ENCODE data around the gene ZNF594. TPM values are rescaled to one million over a fixed set of nuclear protein-coding genes. Genes with fewer than 3 reads are reported as not detected.
"Not testable (repeated sequence)": the region's sequence is repeated elsewhere in the genome, so short reads cannot be mapped to it uniquely, and the experiment has no call there.

ZNF594 gene
- total RNA-seq, 1 experiment from 2014 or later: 10.1 TPM

DNA sequence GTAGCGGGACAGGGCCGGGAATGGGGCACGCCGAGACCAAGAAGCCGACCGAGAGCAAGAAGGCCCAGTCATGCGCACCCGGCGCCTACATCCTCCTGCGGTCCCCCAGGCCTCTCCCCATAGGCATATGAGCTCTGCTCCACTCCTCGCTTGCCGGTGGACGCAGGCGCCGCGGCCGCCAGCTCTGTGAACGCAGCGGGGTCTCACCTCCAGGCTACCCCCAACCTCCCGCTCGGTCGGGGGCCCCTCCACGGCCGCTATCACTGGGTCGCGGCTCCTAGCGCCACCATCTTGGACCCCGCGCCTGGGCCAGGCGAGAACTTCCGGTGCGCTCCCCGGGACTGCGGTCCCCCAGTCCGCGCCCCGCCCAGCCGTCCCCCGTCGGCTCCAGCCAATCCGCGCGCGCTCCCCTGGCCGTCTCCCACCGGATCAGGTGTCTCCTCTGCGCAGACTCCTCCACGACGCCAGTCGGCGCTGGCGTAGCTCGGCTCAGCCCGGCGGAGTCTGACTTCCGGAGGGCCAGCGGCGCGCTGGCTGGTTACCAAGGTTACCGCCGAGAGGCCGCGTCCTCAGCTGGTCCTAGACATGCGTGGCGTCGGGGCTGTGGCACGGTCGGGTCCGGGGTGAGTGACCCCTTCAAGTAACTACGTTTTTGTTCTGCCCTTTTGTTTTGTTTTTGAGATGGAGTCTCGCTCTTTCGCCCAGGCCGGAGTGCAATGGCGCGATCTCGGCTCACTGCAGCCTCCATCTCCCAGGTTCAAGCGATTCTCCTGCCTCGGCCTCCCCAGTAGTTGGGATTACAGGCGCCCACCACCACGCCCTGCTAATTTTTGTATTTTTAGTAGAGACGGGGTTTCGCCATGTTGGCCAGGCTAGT lies at the start of gene ZNF594 (continued):
- TF ChIP-seq, protein P1, sequence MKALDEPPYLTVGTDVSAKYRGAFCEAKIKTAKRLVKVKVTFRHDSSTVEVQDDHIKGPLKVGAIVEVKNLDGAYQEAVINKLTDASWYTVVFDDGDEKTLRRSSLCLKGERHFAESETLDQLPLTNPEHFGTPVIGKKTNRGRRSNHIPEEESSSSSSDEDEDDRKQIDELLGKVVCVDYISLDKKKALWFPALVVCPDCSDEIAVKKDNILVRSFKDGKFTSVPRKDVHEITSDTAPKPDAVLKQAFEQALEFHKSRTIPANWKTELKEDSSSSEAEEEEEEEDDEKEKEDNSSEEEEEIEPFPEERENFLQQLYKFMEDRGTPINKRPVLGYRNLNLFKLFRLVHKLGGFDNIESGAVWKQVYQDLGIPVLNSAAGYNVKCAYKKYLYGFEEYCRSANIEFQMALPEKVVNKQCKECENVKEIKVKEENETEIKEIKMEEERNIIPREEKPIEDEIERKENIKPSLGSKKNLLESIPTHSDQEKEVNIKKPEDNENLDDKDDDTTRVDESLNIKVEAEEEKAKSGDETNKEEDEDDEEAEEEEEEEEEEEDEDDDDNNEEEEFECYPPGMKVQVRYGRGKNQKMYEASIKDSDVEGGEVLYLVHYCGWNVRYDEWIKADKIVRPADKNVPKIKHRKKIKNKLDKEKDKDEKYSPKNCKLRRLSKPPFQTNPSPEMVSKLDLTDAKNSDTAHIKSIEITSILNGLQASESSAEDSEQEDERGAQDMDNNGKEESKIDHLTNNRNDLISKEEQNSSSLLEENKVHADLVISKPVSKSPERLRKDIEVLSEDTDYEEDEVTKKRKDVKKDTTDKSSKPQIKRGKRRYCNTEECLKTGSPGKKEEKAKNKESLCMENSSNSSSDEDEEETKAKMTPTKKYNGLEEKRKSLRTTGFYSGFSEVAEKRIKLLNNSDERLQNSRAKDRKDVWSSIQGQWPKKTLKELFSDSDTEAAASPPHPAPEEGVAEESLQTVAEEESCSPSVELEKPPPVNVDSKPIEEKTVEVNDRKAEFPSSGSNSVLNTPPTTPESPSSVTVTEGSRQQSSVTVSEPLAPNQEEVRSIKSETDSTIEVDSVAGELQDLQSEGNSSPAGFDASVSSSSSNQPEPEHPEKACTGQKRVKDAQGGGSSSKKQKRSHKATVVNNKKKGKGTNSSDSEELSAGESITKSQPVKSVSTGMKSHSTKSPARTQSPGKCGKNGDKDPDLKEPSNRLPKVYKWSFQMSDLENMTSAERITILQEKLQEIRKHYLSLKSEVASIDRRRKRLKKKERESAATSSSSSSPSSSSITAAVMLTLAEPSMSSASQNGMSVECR (CRISPR knock-in tag; IDR thresholded peaks at IDR 0.05; ENCODE audit: borderline replicate concordance): peak; percentile 55; the same call in 1 of the 2 replicates
- TF ChIP-seq ESRRA (CRISPR knock-in tag; IDR thresholded peaks at IDR 0.05; ENCODE audit: borderline replicate concordance) (peak; percentile 65; the same call in 1 of the 2 replicates), GTF2I (CRISPR knock-in tag; conservative IDR thresholded peaks at IDR 0.05) (peak; percentile 91), MXD4 (CRISPR knock-in tag; IDR thresholded peaks at IDR 0.05; ENCODE audit: borderline replicate concordance) (no peak), TEAD4 (CRISPR knock-in tag; IDR thresholded peaks at IDR 0.05) (no peak), ZNF317 (CRISPR knock-in tag; IDR thresholded peaks at IDR 0.05; ENCODE audit: borderline replicate concordance, low read depth) (no peak), RORB (CRISPR knock-in tag; IDR thresholded peaks at IDR 0.05) (no peak), GABPB1 (CRISPR knock-in tag; IDR thresholded peaks at IDR 0.05) (peak; percentile 80), SMAD3 (CRISPR knock-in tag; IDR thresholded peaks at IDR 0.05; ENCODE audit: borderline replicate concordance) (0 out of 2 replicates have a peak, but pooled peaks have one; percentile 54), FOXK1 (CRISPR knock-in tag; IDR thresholded peaks at IDR 0.05) (peak; percentile 85), TP53 (CRISPR knock-in tag; IDR thresholded peaks at IDR 0.05) (peak; percentile 59; the same call in 1 of the 2 replicates), PRRX2 (CRISPR knock-in tag; IDR thresholded peaks at IDR 0.05) (no peak), NR2C2 (CRISPR knock-in tag; IDR thresholded peaks at IDR 0.05) (0 out of 2 replicates have a peak, but pooled peaks have one; percentile 16)
- TF ChIP-seq, protein P2, sequence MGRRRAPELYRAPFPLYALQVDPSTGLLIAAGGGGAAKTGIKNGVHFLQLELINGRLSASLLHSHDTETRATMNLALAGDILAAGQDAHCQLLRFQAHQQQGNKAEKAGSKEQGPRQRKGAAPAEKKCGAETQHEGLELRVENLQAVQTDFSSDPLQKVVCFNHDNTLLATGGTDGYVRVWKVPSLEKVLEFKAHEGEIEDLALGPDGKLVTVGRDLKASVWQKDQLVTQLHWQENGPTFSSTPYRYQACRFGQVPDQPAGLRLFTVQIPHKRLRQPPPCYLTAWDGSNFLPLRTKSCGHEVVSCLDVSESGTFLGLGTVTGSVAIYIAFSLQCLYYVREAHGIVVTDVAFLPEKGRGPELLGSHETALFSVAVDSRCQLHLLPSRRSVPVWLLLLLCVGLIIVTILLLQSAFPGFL (CRISPR knock-in tag; IDR thresholded peaks at IDR 0.05; ENCODE audit: borderline replicate concordance): 0 out of 2 replicates have a peak, but pooled peaks have one; percentile 47
- TF ChIP-seq, protein P3, sequence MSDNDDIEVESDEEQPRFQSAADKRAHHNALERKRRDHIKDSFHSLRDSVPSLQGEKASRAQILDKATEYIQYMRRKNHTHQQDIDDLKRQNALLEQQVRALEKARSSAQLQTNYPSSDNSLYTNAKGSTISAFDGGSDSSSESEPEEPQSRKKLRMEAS (CRISPR knock-in tag; IDR thresholded peaks at IDR 0.05): peak; percentile 83
- TF ChIP-seq, protein P4, sequence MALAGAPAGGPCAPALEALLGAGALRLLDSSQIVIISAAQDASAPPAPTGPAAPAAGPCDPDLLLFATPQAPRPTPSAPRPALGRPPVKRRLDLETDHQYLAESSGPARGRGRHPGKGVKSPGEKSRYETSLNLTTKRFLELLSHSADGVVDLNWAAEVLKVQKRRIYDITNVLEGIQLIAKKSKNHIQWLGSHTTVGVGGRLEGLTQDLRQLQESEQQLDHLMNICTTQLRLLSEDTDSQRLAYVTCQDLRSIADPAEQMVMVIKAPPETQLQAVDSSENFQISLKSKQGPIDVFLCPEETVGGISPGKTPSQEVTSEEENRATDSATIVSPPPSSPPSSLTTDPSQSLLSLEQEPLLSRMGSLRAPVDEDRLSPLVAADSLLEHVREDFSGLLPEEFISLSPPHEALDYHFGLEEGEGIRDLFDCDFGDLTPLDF (CRISPR knock-in tag; IDR thresholded peaks at IDR 0.05): peak; percentile 63; the same call in 1 of the 2 replicates
- TF ChIP-seq, protein P5, sequence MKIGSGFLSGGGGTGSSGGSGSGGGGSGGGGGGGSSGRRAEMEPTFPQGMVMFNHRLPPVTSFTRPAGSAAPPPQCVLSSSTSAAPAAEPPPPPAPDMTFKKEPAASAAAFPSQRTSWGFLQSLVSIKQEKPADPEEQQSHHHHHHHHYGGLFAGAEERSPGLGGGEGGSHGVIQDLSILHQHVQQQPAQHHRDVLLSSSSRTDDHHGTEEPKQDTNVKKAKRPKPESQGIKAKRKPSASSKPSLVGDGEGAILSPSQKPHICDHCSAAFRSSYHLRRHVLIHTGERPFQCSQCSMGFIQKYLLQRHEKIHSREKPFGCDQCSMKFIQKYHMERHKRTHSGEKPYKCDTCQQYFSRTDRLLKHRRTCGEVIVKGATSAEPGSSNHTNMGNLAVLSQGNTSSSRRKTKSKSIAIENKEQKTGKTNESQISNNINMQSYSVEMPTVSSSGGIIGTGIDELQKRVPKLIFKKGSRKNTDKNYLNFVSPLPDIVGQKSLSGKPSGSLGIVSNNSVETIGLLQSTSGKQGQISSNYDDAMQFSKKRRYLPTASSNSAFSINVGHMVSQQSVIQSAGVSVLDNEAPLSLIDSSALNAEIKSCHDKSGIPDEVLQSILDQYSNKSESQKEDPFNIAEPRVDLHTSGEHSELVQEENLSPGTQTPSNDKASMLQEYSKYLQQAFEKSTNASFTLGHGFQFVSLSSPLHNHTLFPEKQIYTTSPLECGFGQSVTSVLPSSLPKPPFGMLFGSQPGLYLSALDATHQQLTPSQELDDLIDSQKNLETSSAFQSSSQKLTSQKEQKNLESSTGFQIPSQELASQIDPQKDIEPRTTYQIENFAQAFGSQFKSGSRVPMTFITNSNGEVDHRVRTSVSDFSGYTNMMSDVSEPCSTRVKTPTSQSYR (CRISPR knock-in tag; IDR thresholded peaks at IDR 0.05): no peak; the same call in 1 of the 2 replicates
- TF ChIP-seq, protein P6, sequence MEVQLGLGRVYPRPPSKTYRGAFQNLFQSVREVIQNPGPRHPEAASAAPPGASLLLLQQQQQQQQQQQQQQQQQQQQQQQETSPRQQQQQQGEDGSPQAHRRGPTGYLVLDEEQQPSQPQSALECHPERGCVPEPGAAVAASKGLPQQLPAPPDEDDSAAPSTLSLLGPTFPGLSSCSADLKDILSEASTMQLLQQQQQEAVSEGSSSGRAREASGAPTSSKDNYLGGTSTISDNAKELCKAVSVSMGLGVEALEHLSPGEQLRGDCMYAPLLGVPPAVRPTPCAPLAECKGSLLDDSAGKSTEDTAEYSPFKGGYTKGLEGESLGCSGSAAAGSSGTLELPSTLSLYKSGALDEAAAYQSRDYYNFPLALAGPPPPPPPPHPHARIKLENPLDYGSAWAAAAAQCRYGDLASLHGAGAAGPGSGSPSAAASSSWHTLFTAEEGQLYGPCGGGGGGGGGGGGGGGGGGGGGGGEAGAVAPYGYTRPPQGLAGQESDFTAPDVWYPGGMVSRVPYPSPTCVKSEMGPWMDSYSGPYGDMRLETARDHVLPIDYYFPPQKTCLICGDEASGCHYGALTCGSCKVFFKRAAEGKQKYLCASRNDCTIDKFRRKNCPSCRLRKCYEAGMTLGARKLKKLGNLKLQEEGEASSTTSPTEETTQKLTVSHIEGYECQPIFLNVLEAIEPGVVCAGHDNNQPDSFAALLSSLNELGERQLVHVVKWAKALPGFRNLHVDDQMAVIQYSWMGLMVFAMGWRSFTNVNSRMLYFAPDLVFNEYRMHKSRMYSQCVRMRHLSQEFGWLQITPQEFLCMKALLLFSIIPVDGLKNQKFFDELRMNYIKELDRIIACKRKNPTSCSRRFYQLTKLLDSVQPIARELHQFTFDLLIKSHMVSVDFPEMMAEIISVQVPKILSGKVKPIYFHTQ (CRISPR knock-in tag; IDR thresholded peaks at IDR 0.05): no peak
- TF ChIP-seq, protein P7, sequence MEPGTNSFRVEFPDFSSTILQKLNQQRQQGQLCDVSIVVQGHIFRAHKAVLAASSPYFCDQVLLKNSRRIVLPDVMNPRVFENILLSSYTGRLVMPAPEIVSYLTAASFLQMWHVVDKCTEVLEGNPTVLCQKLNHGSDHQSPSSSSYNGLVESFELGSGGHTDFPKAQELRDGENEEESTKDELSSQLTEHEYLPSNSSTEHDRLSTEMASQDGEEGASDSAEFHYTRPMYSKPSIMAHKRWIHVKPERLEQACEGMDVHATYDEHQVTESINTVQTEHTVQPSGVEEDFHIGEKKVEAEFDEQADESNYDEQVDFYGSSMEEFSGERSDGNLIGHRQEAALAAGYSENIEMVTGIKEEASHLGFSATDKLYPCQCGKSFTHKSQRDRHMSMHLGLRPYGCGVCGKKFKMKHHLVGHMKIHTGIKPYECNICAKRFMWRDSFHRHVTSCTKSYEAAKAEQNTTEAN (CRISPR knock-in tag; IDR thresholded peaks at IDR 0.05): 0 out of 2 replicates have a peak, but pooled peaks have one; percentile 19

DNA sequence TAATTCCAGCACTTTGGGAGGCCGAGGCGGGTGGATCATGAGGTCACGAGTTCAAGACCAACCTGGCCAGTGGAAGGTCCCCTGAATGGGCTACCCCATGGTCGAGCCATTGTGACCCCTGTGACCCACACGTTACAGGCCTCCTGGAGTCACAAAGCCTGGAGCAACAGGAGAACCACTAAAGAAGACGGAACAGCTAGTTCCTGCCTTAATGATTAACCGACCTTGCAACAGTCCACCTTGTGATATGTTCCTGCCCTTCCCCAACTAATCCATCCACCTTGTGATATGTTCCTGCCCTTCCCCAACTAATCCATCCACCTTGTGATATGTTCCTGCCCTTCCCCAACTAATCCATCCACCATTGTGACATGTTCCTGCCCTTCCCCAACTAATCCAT lies 48.1 kb upstream of the ZNF594 start:
- POLR2A ChIA-PET; H3K27ac Mint-ChIP-seq; H3K4me3 Mint-ChIP-seq; H3K27me3 Mint-ChIP-seq (ENCODE audit: low read depth); DNase-seq (ENCODE audit: low spot score); H3K9me3 Mint-ChIP-seq; ATAC-seq; H3K36me3 Mint-ChIP-seq; H3K4me1 Mint-ChIP-seq; CTCF ChIA-PET: not testable (repeated sequence)

Measured in WTC11 (cell line).